NCI-H1436 (cell line): ENCODE measurements around the gene BLOC1S4.
"Not testable (repeated sequence)": the region's sequence is repeated elsewhere in the genome, so short reads cannot be mapped to it uniquely, and the experiment has no call there.

ENCODE experiments used
- DNase-seq: peaks from one replicate; lab custom pipeline; 2025; lab: John Stamatoyannopoulos, UW

BLOC1S4 gene

GRCh38 chr4:6740347-6740746 is 24.4 kb downstream of the BLOC1S4 start:
- no peak for DNase-seq

- DNase-seq: no peak
Measured at GRCh38 chr4:6742507-6742906, 26.5 kb downstream of the BLOC1S4 start.

GRCh38 chr4:6742989-6743388 is 27.0 kb downstream of the BLOC1S4 start:
- no peak for DNase-seq

- no peak for DNase-seq
Measured at GRCh38 chr4:6746721-6747293, 30.8 kb downstream of the BLOC1S4 start.

- DNase-seq: no peak
Measured at GRCh38 chr4:6747294-6748051, 31.5 kb downstream of the BLOC1S4 start.

- no peak for DNase-seq
Measured at GRCh38 chr4:6748286-6748685, 32.3 kb downstream of the BLOC1S4 start.

GRCh38 chr4:6749340-6750171 is 33.6 kb downstream of the BLOC1S4 start:
- no peak for DNase-seq

GRCh38 chr4:6750286-6751221 is 34.6 kb downstream of the BLOC1S4 start:
- DNase-seq: no peak

- DNase-seq: no peak
Measured at GRCh38 chr4:6751611-6752485, 35.9 kb downstream of the BLOC1S4 start.

GRCh38 chr4:6752486-6752829 is 36.5 kb downstream of the BLOC1S4 start:
- DNase-seq: no peak

GRCh38 chr4:6753103-6753560 is 37.2 kb downstream of the BLOC1S4 start:
- no peak for DNase-seq

GRCh38 chr4:6753891-6754290 is 37.9 kb downstream of the BLOC1S4 start:
- no peak for DNase-seq

GRCh38 chr4:6754481-6755087 is 38.6 kb downstream of the BLOC1S4 start:
- no peak for DNase-seq

GRCh38 chr4:6755088-6755753 is 39.2 kb downstream of the BLOC1S4 start:
- no peak for DNase-seq

- DNase-seq: not testable (repeated sequence)
Measured at GRCh38 chr4:6756345-6756744, 40.4 kb downstream of the BLOC1S4 start.

GRCh38 chr4:6758728-6759127 is 42.8 kb downstream of the BLOC1S4 start:
- no peak for DNase-seq

- no peak for DNase-seq
Measured at GRCh38 chr4:6760865-6761264, 44.9 kb downstream of the BLOC1S4 start.

- no peak for DNase-seq
Measured at GRCh38 chr4:6761649-6762615, 46.0 kb downstream of the BLOC1S4 start.
